GM19099 (cell line): Measurements from ENCODE around the gene PTCH1.
A peak's percentile ranks its signal among the peaks of the same experiment; 100 is the strongest.

Experiments used
- POLR2A ChIP-seq: IDR thresholded peaks from 3 replicates; pipeline ENCODE4 v1.6.1; 2011; ENCODE audit warnings: low read depth; ENCODE audit not compliant: insufficient read length; ENCODE audit errors: extremely low read depth

Gene PTCH1

GRCh38 chr9:95465115-95465514, 51.7 kb downstream of the PTCH1 start:
- no peak for TF ChIP-seq POLR2A

DNA sequence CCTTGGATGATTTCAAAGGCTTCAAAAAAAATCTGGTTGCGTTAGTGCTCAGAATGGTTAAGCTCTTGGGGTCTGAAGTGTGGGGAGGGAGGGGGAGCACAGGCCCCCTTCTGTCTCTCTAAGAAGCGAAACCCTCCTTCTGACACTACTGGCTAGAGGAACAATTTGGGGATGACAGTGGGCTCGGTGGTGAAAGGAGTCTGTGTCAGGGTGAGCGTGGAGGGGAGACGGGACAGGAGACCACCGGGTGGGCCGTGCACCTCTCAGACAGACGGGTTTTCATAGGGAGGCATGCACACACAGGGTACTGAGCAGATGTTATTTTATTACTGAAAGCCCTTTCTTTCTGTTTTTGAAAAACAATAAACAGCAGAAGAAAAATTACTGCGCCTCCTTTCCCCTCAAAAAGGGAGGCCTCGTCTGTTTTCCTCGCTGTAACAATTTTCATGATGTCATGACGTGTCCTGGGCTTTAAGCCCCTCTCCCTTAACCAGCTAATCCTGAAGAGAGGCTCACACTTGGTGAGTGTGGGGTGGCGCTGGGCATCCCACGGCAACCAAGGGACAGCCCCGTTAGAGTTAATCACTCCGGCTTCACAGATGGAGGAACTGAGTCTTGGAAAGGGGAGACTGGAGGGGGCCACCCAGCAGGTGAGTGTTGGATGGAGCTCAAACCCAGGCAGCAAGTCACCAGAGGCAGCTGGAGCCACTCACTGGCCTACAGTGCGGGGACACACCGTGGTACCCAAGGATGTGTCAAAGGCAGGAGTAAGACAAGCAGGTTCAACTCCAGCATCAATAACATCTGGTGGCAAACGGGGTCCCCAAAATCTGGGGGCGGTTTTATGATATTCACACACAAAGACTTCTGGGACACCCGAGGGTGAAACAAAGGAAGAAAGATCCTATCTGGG, 53.4 kb downstream of the PTCH1 start:
- no peak for TF ChIP-seq POLR2A

GRCh38 chr9:95462249-95463147, 54.3 kb downstream of the PTCH1 start:
- peak; percentile 70 for TF ChIP-seq POLR2A

DNA sequence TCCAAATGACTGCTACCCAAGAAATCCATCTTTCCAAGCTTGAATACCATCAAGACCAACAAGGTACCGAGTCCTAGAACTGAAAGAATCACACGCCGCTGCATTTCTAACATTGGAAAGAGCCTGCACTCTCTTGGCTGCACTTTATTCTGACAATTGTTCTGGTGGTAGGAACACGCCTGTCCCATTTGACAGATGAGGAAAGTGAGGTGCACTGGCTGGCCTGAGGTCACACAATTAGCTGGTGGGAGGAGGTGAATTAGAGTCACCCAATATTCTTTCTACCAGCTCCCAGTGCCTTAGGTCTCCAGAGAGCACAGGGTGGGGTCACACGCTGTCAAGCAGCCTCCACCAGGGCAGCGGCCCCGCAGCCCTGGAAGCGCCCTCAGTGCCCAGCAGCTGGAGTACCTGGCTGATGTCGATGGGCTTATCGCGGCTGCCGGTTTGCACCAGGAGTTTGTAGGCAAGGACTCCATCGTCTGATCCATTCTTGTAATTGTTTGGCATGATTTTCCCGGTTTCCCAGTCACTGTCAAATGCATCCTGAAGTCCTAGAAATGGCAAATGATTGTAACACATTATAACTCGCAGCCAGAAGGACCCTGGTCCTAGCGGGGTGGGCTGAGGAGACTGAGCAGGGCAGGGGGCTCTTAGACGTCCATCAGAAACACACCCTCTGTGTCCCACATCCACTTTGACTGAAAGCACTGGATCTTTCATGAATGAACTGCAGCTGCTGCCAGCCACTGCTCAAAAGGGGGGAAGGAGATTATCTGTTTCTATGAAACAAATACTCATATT, 55.1 kb downstream of the PTCH1 start:
- TF ChIP-seq POLR2A = no peak

- no peak for TF ChIP-seq POLR2A
These were observed 56.1 kb downstream of the PTCH1 start for GRCh38 chr9:95460518-95461164.

DNA sequence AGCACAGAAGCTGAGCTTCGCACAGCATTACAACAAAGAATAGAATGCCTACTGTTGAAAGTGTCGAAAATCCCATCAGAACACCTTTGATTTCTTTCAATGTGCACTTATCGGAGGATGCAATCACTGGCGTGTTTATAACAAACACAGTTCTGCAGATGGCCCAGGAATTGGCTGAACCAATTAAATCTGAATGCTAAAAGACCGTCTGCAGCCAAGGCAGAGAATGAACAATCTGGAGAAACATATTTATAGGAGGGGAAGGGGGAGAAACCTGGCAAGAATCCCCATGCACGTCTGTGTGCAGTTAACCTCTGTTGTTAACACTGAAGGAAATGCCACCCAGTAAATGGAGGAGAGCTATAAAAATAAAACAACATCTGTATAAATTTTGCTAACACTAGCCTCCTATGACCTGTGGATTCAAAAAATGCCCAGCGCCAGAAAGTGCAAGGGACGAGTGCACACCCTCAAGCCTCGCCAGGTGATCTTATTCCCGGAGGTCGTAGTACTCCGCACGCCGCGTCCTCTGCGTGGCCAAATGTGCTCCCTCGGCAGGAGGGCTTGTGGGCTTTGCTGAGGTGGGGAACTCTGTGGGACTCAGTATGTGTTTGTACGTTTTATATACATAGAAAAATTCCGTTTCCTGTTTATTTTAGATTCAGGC, 56.8 kb downstream of the PTCH1 start:
- no peak for TF ChIP-seq POLR2A

DNA sequence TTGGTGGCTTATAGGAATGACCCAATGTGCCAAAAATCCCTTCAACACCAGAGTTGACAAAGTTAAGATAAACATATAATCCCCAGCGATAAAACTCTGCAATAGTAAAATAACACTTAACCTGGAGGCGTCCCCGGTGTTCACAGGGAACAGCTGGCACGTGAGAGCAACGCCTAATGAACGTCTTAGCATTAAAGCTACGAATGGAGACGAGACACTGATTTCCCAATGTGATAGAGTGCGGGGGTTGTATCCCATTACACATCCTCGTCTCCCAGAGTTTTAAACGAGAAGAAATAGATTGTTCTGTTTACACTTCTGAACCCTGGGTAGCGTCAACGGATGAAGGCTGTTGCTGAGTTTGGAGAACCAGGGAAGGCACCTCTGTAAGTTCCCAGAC, 57.6 kb downstream of the PTCH1 start:
- TF ChIP-seq POLR2A = no peak

GRCh38 chr9:95458666-95459065, 58.1 kb downstream of the PTCH1 start:
- no peak for TF ChIP-seq POLR2A

GRCh38 chr9:95457769-95458168, 59.0 kb downstream of the PTCH1 start:
- TF ChIP-seq POLR2A = no peak

- no peak for TF ChIP-seq POLR2A
These were observed 61.1 kb downstream of the PTCH1 start for GRCh38 chr9:95455714-95456113.

DNA sequence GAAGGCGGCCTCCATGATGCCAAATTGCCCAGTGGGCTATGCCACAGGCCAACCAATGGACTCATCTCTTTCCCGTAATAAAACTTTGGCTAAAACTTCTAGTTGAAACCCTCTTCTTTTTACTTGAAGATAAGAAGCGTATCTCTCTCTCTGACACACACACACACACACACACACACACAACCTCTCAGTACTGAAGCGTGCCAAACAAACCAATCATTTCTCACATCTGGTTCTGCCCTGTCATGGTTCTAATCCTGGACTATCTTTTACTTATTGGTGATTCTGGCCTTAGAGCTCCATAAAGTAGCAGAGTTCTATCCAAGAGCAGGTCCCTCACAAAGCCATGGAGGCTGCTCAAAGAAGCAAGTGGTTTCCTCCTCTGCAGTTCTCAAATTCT, 64.6 kb downstream of the PTCH1 start:
- no peak for TF ChIP-seq POLR2A

DNA sequence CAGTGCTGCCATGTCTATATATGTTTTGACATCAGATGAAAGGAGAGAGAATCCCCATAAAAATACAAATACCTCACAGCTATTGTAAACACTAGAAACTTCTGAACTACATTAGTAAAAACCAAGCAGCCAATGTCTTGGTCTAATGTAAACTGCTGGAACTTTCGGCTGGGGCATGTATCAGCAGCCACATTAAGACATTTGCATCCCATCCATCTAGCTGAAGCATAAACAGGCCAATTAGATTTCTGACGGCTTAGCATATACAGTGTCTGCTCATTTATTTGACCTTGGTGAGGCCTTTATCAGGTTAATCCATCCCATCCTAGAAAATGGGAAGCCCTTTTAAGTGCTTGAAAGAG, 65.7 kb downstream of the PTCH1 start:
- no peak for TF ChIP-seq POLR2A

DNA sequence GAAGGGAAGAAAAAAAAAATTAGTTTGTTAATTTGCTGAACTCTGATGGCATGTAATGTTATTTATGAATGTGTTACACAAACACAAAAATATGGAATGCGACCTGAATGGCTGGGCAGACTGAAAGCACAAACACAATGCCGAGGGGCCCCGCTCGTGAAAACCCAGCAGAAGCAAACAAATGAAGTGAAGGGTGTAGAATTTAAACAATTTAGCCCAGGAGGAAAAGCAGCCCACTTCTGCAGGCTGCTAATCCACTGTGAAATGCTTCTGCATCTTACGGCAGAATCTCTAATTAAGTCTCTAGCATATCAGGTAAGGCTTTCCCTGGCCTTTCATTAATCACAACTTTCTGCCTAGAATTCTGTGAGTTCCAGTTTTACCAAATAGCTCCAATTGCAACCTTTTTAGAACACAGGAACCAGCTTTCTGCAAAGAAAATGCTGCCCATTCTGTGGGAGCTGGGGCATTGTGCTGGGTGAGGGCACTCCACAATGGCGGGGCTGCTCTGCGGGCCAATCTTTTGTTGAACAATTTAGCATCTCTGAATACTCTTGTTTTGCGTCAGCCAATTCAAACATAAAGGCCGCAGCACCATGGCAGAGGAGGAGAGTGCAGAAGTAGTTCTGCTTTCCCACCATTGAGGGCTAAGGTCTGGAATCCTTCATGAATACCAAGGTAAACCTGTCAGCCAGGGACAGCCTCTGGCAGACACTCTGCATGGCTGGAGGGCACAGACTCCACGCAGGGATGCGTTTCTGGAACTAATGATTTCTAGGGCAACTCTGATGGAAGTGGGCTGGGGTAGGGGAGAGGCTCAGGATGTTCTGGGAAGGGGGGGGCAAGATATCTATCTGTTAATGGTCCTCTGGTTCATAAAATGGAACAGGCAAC, 66.4 kb downstream of the PTCH1 start:
- TF ChIP-seq POLR2A = no peak
